Hepatocyte (in vitro differentiated cells): Measurements from ENCODE around the gene TRAPPC14. TPM values are rescaled to one million over a fixed set of nuclear protein-coding genes. Genes with fewer than 3 reads are reported as not detected.

ENCODE experiments used
- DNase-seq: peaks from one replicate; pipeline ENCODE4 v3.0.0-alpha.2; 2016; ENCODE audit warnings: low spot score
- H2AFZ ChIP-seq: fragments of 200-600 bp; sonication (generic); 2 replicates; pipeline ENCODE4 v1.6.0; 2016; ENCODE audit warnings: antibody characterized with exemption, mild to moderate bottlenecking
- H3K27ac ChIP-seq: fragments of 200-600 bp; sonication (generic); 2 replicates; pipeline ENCODE4 v1.5.1; 2016; ENCODE audit warnings: mild to moderate bottlenecking
- H3K27me3 ChIP-seq: fragments of 200-600 bp; sonication (generic); 2 replicates; pipeline ENCODE4 v1.6.1; 2016
- H3K36me3 ChIP-seq: fragments of 200-600 bp; sonication (generic); replicated peaks from 2 replicates; pipeline ENCODE4 v1.5.1; 2016; ENCODE audit warnings: low read depth; ENCODE audit not compliant: insufficient read depth
- H3K4me1 ChIP-seq: fragments of 200-600 bp; sonication (generic); 2 replicates; pipeline ENCODE4 v1.5.1; 2016; ENCODE audit warnings: mild to moderate bottlenecking, moderate library complexity; ENCODE audit not compliant: insufficient read depth
- H3K4me2 ChIP-seq: fragments of 200-600 bp; sonication (generic); 2 replicates; pipeline ENCODE4 v1.6.0; 2016
- H3K4me3 ChIP-seq: fragments of 200-600 bp; sonication (generic); 2 replicates; pipeline ENCODE4 v1.5.1; 2016; ENCODE audit warnings: mild to moderate bottlenecking
- H3K79me2 ChIP-seq: fragments of 200-600 bp; sonication (generic); 2 replicates; pipeline ENCODE4 v1.6.0; 2017; ENCODE audit warnings: mild to moderate bottlenecking
- H3K9me2 ChIP-seq: fragments of 200-600 bp; sonication (generic); replicated peaks from 2 replicates; pipeline ENCODE4 v1.6.0; 2017; ENCODE audit warnings: mild to moderate bottlenecking; ENCODE audit not compliant: insufficient read depth
- H3K9me3 ChIP-seq: fragments of 200-600 bp; sonication (generic); 2 replicates; pipeline ENCODE4 v1.5.1; 2016; ENCODE audit warnings: low read depth, mild to moderate bottlenecking
- H4K20me1 ChIP-seq: fragments of 200-600 bp; sonication (generic); 2 replicates; pipeline ENCODE4 v1.6.0; 2016; ENCODE audit warnings: mild to moderate bottlenecking; ENCODE audit not compliant: insufficient read depth, poor library complexity, severe bottlenecking
- CTCF ChIP-seq: fragments of 200-600 bp; sonication (generic); IDR thresholded peaks from 2 replicates; pipeline ENCODE4 v1.5.1; 2016; ENCODE audit warnings: antibody characterized with exemption, mild to moderate bottlenecking; ENCODE audit not compliant: poor library complexity
- EZH2 ChIP-seq: fragments of 200-600 bp; sonication (generic); IDR thresholded peaks from 2 replicates; pipeline ENCODE4 v1.6.1; 2016; ENCODE audit warnings: antibody characterized with exemption, mild to moderate bottlenecking, borderline replicate concordance
- EZH2phosphoT487 ChIP-seq: fragments of 200-600 bp; sonication (generic); IDR thresholded peaks from one replicate; pipeline ENCODE4 v1.6.1; 2018; ENCODE audit warnings: antibody characterized with exemption, mild to moderate bottlenecking, low read depth, moderate library complexity; ENCODE audit not compliant: unreplicated experiment, severe bottlenecking
- WGBS: methylation state at CpG from one replicate; pipeline ENCODE4 v1.1.6; 2016; ENCODE audit warnings: low lambda C conversion rate; ENCODE audit errors: missing lambda C conversion rate; 5-methylcytosine and 5-hydroxymethylcytosine counted together
- polyA plus RNA-seq: library from polyadenylated mRNA; unstranded; fragments of >200 nt; fragmentation: Nextera tagmentation; extraction: Ambion mirVana; gene quantifications from 2 replicates; pipeline ENCODE4 v1.2.1, GENCODE V29; 2016
- total RNA-seq: library from RNA; depleted of rRNA; stranded (reverse); fragments of >200 nt; gene quantifications from 2 replicates; pipeline ENCODE4 v1.2.3, GENCODE V29; 2014

The TRAPPC14 gene
- total and polyA plus RNA-seq, 2 experiments from 2014 or later = 14.7 to 18.5 TPM

- no peak overlapping the region for H2AFZ ChIP-seq
- no peaks in the 10 kb centered on the region for H3K9me3 ChIP-seq
- peaks cover 12% of the 10 kb centered on the region for H3K27me3 ChIP-seq
- no peaks in the 10 kb centered on the region for H3K9me2 ChIP-seq
- WGBS = 96% methylated on average over 14 of the region's 14 CpGs
- H3K27ac ChIP-seq = no peak overlapping the region
- H3K4me1 ChIP-seq = peaks cover 11% of the 10 kb centered on the region
- TF ChIP-seq EZH2phosphoT487 (no peak), CTCF (no peak), EZH2 (no peak)
- no peaks in the 10 kb centered on the region for H3K36me3 ChIP-seq
- H3K4me2 ChIP-seq = no peak overlapping the region
- DNase-seq = no peak
- H3K4me3 ChIP-seq = no peak overlapping the region
- no peaks in the 10 kb centered on the region for H4K20me1 ChIP-seq
- H3K79me2 ChIP-seq = no peaks in the 10 kb centered on the region
Measured at GRCh38 chr7:100175296-100175935, 16.9 kb upstream of the TRAPPC14 start.

- no peak overlapping the region for H3K4me3 ChIP-seq
- H3K9me3 ChIP-seq = no peaks in the 10 kb centered on the region
- H3K4me2 ChIP-seq = no peak overlapping the region
- H3K36me3 ChIP-seq = no peaks in the 10 kb centered on the region
- H3K27ac ChIP-seq = no peak overlapping the region
- no peaks in the 10 kb centered on the region for H4K20me1 ChIP-seq
- no peak overlapping the region for H2AFZ ChIP-seq
- TF ChIP-seq EZH2phosphoT487 (no peak), EZH2 (no peak), CTCF (no peak)
- peaks cover 11% of the 10 kb centered on the region for H3K4me1 ChIP-seq
- peaks cover 15% of the 10 kb centered on the region for H3K27me3 ChIP-seq
- no peaks in the 10 kb centered on the region for H3K9me2 ChIP-seq
- H3K79me2 ChIP-seq = no peaks in the 10 kb centered on the region
- no peak for DNase-seq
- WGBS = 94% methylated on average over 5 of the region's 5 CpGs
Measured at GRCh38 chr7:100174582-100174981, 16.1 kb upstream of the TRAPPC14 start.

- Histone ChIP-seq H3K4me3 (no peak overlapping the region), H3K9me3 (no peaks in the 10 kb centered on the region), H3K27me3 (peaks cover 15% of the 10 kb centered on the region), H3K9me2 (no peaks in the 10 kb centered on the region), H3K4me1 (peaks cover 11% of the 10 kb centered on the region), H2AFZ (no peak overlapping the region), H3K79me2 (no peaks in the 10 kb centered on the region), H3K36me3 (no peaks in the 10 kb centered on the region), H3K4me2 (no peak overlapping the region), H4K20me1 (no peaks in the 10 kb centered on the region), H3K27ac (no peak overlapping the region)
- TF ChIP-seq CTCF (no peak), EZH2 (no peak), EZH2phosphoT487 (no peak)
- DNase-seq = no peak
- WGBS = 93% methylated on average over 11 of the region's 11 CpGs
Measured at GRCh38 chr7:100173806-100174495, 15.4 kb upstream of the TRAPPC14 start.
